Stimulated activated CD4-positive, alpha-beta T cell treated with anti-CD3 and anti-CD28 coated beads, Interleukin-12 subunit alpha, Interleukin-12 subunit beta, amount 100 ng/mL, for 48 hours (primary cell): ENCODE measurements around the gene SCFD1.

Experiments
- DNase-seq, 3 donors: peaks; one replicate each; pipeline ENCODE4 v3.0.0-alpha.2; 2020; ENCODE audit warnings: low read depth in 2 of 3, low spot score in 1 of 3

The SCFD1 gene

GRCh38 chr14:30751646-30752416, 129.7 kb downstream of the SCFD1 start:
- DNase-seq = no peak

- no peak for DNase-seq
These were observed 131.3 kb downstream of the SCFD1 start for GRCh38 chr14:30753452-30753851.

GRCh38 chr14:30754778-30755177, 132.7 kb downstream of the SCFD1 start:
- no peak for DNase-seq

- DNase-seq = no peak
These were observed 134.5 kb downstream of the SCFD1 start for GRCh38 chr14:30756594-30756993.

- no peak for DNase-seq
These were observed 135.0 kb downstream of the SCFD1 start for GRCh38 chr14:30757082-30757481.

- DNase-seq = no peak
These were observed 137.3 kb downstream of the SCFD1 start for GRCh38 chr14:30759172-30760125.

- no peak for DNase-seq
These were observed 141.8 kb downstream of the SCFD1 start for GRCh38 chr14:30763891-30764290.

- no peak for DNase-seq
These were observed 145.5 kb downstream of the SCFD1 start for GRCh38 chr14:30767624-30768023.

GRCh38 chr14:30768791-30769190, 146.7 kb downstream of the SCFD1 start:
- no peak for DNase-seq

- DNase-seq = no peak
These were observed 148.3 kb downstream of the SCFD1 start for GRCh38 chr14:30770376-30770775.

- DNase-seq = no peak
These were observed 149.5 kb downstream of the SCFD1 start for GRCh38 chr14:30771595-30771994.

- DNase-seq = no peak
These were observed 157.1 kb downstream of the SCFD1 start for GRCh38 chr14:30779210-30779609.
